HG02759 (cell line): ENCODE measurements around the gene SLC28A1.
"Not testable (repeated sequence)": the region's sequence is repeated elsewhere in the genome, so short reads cannot be mapped to it uniquely, and the experiment has no call there.

Source experiments
- ATAC-seq: cut with Tn5 transposase; IDR thresholded peaks from one replicate; pipeline ENCODE4 v1.9.1; 2021; ENCODE audit warnings: mild to moderate bottlenecking, moderate library complexity; ENCODE audit not compliant: unreplicated experiment

SLC28A1 gene

GRCh38 chr15:84987351-84987750 lies 102.9 kb downstream of the SLC28A1 start:
- not testable (repeated sequence) for ATAC-seq

DNA sequence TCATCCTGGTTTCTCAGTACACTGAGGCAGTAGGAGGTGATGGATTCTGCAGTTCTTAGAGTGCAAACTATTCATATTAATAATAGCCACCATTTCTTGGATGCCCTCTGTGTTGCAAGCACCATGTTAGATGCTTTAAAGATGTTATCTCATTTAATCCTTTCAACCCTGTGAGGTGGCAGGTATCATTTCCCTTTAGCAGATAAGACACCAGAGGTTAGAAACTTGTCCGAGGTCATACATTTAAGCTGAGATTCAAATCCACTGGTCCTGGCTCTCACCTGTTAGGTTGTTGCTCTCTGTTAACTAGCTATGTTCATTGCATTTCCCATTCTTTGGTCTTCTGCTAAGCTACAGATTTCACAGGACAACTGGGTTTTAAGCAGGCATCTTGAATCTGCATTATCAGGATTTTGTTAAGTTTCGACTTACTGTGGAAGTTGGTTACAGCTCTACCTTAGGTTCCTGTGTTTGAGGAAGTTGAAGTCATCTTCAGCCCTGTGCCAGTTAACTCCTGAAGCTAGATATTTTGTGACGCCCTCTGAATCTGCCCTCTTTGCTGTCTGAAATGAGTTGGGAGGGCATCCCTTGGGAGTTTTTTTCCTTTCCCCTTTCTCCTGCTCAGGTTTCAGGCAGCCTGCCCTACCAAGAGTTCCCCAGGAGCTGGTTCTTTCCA lies 103.6 kb downstream of the SLC28A1 start:
- peak; percentile 40 for ATAC-seq

GRCh38 chr15:84988909-84989644 lies 104.6 kb downstream of the SLC28A1 start:
- ATAC-seq = no peak

GRCh38 chr15:84990507-84990906 lies 106.0 kb downstream of the SLC28A1 start:
- ATAC-seq = no peak

- no peak for ATAC-seq
Observed at GRCh38 chr15:84991014-84991712, 106.7 kb downstream of the SLC28A1 start.

DNA sequence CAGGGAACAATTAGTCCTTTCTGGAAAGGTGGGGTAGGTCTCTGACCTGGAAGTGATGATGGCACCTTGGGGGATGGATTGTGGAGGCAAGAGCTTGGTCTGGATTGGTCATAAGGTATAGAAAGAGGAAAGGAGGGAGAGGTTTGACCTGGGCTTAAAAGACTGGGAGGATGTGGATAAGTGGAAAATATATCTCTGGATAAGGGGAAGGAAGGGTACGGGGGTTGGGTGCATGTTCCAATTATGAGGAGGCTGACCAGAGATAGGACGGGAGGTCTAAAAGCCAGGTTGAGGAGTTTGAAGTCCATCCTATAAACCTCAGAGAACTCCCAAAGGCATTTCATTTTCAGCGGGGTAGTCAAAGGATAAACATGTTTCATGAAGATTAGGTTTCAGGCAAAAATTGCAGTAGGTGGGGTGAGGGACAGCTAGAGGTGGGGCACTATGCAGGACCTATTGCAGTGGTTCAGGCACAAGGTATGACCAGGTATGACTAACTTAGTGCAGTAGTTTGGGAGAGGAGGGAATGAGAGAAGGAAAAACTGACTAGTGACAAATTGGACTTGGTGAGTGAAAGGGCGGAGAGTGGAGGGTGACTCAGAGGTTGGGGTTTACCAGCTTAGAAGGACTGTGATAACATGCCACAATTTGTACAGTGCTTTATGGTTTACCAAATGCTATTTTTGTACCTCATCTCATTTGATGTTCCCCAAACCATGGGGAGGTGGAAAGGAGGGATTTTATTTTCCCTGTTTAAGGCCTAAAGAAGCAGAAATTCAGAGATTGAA lies 107.9 kb downstream of the SLC28A1 start:
- ATAC-seq = no peak
